ENCODE results near the gene APOBR.

GRCh38 chr16:28542646-28543045 lies 48.2 kb downstream of the APOBR start:
- TF ChIP-seq BHLHE40 (IDR thresholded peaks at IDR 0.05; ENCODE audit: borderline replicate concordance) (no peak), ARNT (IDR thresholded peaks at IDR 0.05) (no peak), ZNF384 (IDR thresholded peaks at IDR 0.05) (no peak), HDGF (IDR thresholded peaks at IDR 0.05; ENCODE audit: borderline replicate concordance) (no peak), FOXM1 (IDR thresholded peaks at IDR 0.05; ENCODE audit: borderline replicate concordance) (no peak), PKNOX1 (IDR thresholded peaks at IDR 0.05) (no peak), CTBP1 (IDR thresholded peaks at IDR 0.05; ENCODE audit: borderline replicate concordance) (no peak)
